Measurements from ENCODE around the gene SYNPR.

SYNPR gene

GRCh38 chr3:63538919-63539318 is 260.8 kb downstream of the SYNPR start:
- no peak overlapping the region for H2AFZ ChIP-seq (ENCODE audit: low read depth, low read length)
- no peak for ATAC-seq (ENCODE audit: insufficient read depth, low read depth)
- TF ChIP-seq CTCF (IDR thresholded peaks at IDR 0.05; ENCODE audit: borderline replicate concordance, extremely low read depth, low read length, poor library complexity, severe bottlenecking) (no peak), EZH2 (IDR thresholded peaks at IDR 0.05; ENCODE audit: borderline replicate concordance, low read depth, low read length, severe bottlenecking) (no peak)

GRCh38 chr3:63555767-63556166 is 277.7 kb downstream of the SYNPR start:
- no peak for TF ChIP-seq EZH2 (IDR thresholded peaks at IDR 0.05; ENCODE audit: borderline replicate concordance, low read depth, low read length, severe bottlenecking)
- no peak for TF ChIP-seq CTCF (IDR thresholded peaks at IDR 0.05; ENCODE audit: borderline replicate concordance, extremely low read depth, low read length, poor library complexity, severe bottlenecking)
- DNase-seq, result no peak
- Histone ChIP-seq H3K4me3 (ENCODE audit: low read depth in 1 of 2, low read length in 2 of 2) (no peak overlapping the region), H4K20me1 (ENCODE audit: insufficient read depth, low read length) (no peaks in the 10 kb centered on the region), H3K36me3 (ENCODE audit: insufficient read depth, low read length) (no peaks in the 10 kb centered on the region), H2AFZ (ENCODE audit: low read depth, low read length) (no peak overlapping the region), H3K9ac (ENCODE audit: low read depth, low read length) (no peak overlapping the region), H3K79me2 (ENCODE audit: insufficient read depth, low read length) (no peaks in the 10 kb centered on the region), H3K9me3 (ENCODE audit: insufficient read depth, low read length, severe bottlenecking) (no peaks in the 10 kb centered on the region), H3K4me1 (ENCODE audit: insufficient read depth, low read length) (no peaks in the 10 kb centered on the region), H3K27ac (ENCODE audit: low read length) (no peak overlapping the region), H3K27me3 (ENCODE audit: insufficient read depth, low read length, poor library complexity) (peaks cover 3% of the 10 kb centered on the region), H3K4me2 (ENCODE audit: insufficient read depth, low read length) (no peak overlapping the region)
- ATAC-seq (ENCODE audit: insufficient read depth, low read depth), result no peak

More at GRCh38 chr3:63538919-63539318, 260.8 kb downstream of the SYNPR start:
- Histone ChIP-seq H4K20me1 (ENCODE audit: insufficient read depth, low read length) (no peaks in the 10 kb centered on the region), H3K79me2 (ENCODE audit: insufficient read depth, low read length) (no peaks in the 10 kb centered on the region), H3K4me2 (ENCODE audit: insufficient read depth, low read length) (no peak overlapping the region), H3K9ac (ENCODE audit: low read depth, low read length) (no peak overlapping the region), H3K9me3 (ENCODE audit: insufficient read depth, low read length, severe bottlenecking) (no peaks in the 10 kb centered on the region), H3K4me3 (ENCODE audit: low read depth in 1 of 2, low read length in 2 of 2) (no peak overlapping the region), H3K27ac (ENCODE audit: low read length) (no peak overlapping the region), H3K4me1 (ENCODE audit: insufficient read depth, low read length) (no peaks in the 10 kb centered on the region), H3K27me3 (ENCODE audit: insufficient read depth, low read length, poor library complexity) (no peaks in the 10 kb centered on the region), H3K36me3 (ENCODE audit: insufficient read depth, low read length) (no peaks in the 10 kb centered on the region)
- no peak for DNase-seq

- DNase-seq, result no peak
- Histone ChIP-seq H3K79me2 (ENCODE audit: insufficient read depth, low read length) (no peaks in the 10 kb centered on the region), H2AFZ (ENCODE audit: low read depth, low read length) (no peak overlapping the region), H3K4me3 (ENCODE audit: low read depth in 1 of 2, low read length in 2 of 2) (no peak overlapping the region), H3K27me3 (ENCODE audit: insufficient read depth, low read length, poor library complexity) (peaks cover 3% of the 10 kb centered on the region), H3K9ac (ENCODE audit: low read depth, low read length) (no peak overlapping the region), H3K36me3 (ENCODE audit: insufficient read depth, low read length) (no peaks in the 10 kb centered on the region), H3K9me3 (ENCODE audit: insufficient read depth, low read length, severe bottlenecking) (no peaks in the 10 kb centered on the region), H4K20me1 (ENCODE audit: insufficient read depth, low read length) (no peaks in the 10 kb centered on the region), H3K27ac (ENCODE audit: low read length) (no peak overlapping the region), H3K4me2 (ENCODE audit: insufficient read depth, low read length) (no peak overlapping the region), H3K4me1 (ENCODE audit: insufficient read depth, low read length) (no peaks in the 10 kb centered on the region)
- no peak for ATAC-seq (ENCODE audit: insufficient read depth, low read depth)
- TF ChIP-seq CTCF (IDR thresholded peaks at IDR 0.05; ENCODE audit: borderline replicate concordance, extremely low read depth, low read length, poor library complexity, severe bottlenecking) (no peak), EZH2 (IDR thresholded peaks at IDR 0.05; ENCODE audit: borderline replicate concordance, low read depth, low read length, severe bottlenecking) (no peak)
Measured at GRCh38 chr3:63556401-63556800, 278.3 kb downstream of the SYNPR start.

GRCh38 chr3:63557912-63558311 is 279.8 kb downstream of the SYNPR start:
- H3K4me2 ChIP-seq (ENCODE audit: insufficient read depth, low read length), result no peak overlapping the region
- H3K9ac ChIP-seq (ENCODE audit: low read depth, low read length), result no peak overlapping the region
- H3K79me2 ChIP-seq (ENCODE audit: insufficient read depth, low read length), result no peaks in the 10 kb centered on the region
- ATAC-seq (ENCODE audit: insufficient read depth, low read depth) (no peak), DNase-seq (no peak)
- H3K4me1 ChIP-seq (ENCODE audit: insufficient read depth, low read length), result no peaks in the 10 kb centered on the region
- no peaks in the 10 kb centered on the region for H3K9me3 ChIP-seq (ENCODE audit: insufficient read depth, low read length, severe bottlenecking)
- H2AFZ ChIP-seq (ENCODE audit: low read depth, low read length), result no peak overlapping the region
- no peak overlapping the region for H3K27ac ChIP-seq (ENCODE audit: low read length)
- no peak for TF ChIP-seq EZH2 (IDR thresholded peaks at IDR 0.05; ENCODE audit: borderline replicate concordance, low read depth, low read length, severe bottlenecking)
- H3K36me3 ChIP-seq (ENCODE audit: insufficient read depth, low read length), result no peaks in the 10 kb centered on the region
- peaks cover 3% of the 10 kb centered on the region for H3K27me3 ChIP-seq (ENCODE audit: insufficient read depth, low read length, poor library complexity)
- H4K20me1 ChIP-seq (ENCODE audit: insufficient read depth, low read length), result no peaks in the 10 kb centered on the region
- H3K4me3 ChIP-seq (ENCODE audit: low read depth in 1 of 2, low read length in 2 of 2), result no peak overlapping the region
